MM.1S (cell line): ENCODE data around the gene PYGL.

Source experiments
- CTCF ChIP-seq: fragments of 300-600 bp; sonication (generic); IDR thresholded peaks from 2 replicates; pipeline ENCODE4 v1.5.1; 2016; ENCODE audit warnings: antibody characterized with exemption, low read length, mixed read lengths
- EZH2 ChIP-seq: fragments of 300-600 bp; sonication (generic); optimal IDR thresholded peaks from 2 replicates; pipeline ENCODE3; 2017; ENCODE audit warnings: low read depth, mild to moderate bottlenecking, antibody characterized with exemption, low read length, mixed read lengths

- no peak for TF ChIP-seq CTCF
- TF ChIP-seq EZH2 = no peak
Observed at GRCh38 chr14:50985859-50986331, 41.6 kb upstream of the PYGL start.
